Right hindlimb (tissue), 1 donor: ENCODE data around the gene CIITA.

Source experiments
- DNase-seq: peaks from one replicate; pipeline ENCODE4 v3.0.0-alpha.2; 2018

CIITA gene

DNA sequence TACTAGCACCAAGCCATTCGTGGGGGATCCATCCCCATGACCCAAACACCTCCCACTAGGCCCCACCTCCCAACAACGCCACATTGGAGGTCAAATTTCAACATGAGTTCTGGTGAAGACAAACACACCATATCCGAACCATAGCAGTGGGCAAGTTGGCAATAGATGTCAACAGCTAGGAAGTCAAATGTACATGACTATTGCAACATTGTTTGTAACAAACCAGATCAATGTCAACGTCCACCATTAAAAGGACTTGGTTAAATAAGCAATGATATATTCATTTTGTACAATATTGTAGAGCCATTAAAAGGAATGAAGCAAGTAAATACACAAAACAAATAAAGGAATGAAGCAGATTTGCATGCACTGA lies 26.5 kb upstream of the CIITA start:
- no peak for DNase-seq

DNA sequence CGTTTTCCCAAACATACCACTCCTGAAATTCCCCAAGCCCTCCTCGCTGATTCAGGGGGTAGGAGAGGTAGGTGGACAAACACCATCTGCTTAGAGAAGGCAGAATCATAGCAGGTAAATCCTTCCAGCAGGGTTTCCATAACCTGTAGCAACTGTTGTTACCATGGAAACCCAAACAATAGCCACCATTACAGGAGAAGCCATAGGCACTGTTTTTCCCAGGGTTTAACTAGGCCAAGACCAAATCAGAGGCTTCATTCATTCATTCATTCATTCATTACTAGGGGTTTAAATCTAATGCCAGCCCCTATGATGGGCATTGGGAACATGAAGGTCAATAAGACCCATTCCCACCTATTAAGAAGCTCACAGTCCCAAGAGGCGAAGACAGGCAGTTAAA lies 25.5 kb upstream of the CIITA start:
- DNase-seq: no peak

GRCh38 chr16:10852286-10852685 lies 24.7 kb upstream of the CIITA start:
- DNase-seq: no peak

GRCh38 chr16:10852948-10853347 lies 24.1 kb upstream of the CIITA start:
- no peak for DNase-seq

DNA sequence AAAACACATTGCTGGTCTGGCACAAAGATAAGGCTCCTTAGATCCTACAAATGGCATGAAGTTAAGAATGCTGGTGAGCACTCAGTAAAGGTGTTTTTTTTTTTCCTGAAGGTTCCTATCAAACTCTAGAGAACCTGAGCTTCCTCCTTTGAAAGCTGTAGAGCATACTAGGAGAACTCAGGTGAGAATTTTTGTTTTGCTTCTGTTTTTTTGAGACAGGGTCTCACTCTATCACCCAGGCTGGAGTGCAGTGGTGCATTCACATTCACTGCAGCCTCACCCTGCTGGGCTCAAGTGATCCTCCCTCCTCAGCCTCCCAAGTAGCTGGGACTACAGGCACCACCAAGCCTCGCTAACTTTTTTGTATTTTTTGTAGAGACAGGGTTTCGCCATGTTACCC lies 21.0 kb upstream of the CIITA start:
- DNase-seq: no peak

DNA sequence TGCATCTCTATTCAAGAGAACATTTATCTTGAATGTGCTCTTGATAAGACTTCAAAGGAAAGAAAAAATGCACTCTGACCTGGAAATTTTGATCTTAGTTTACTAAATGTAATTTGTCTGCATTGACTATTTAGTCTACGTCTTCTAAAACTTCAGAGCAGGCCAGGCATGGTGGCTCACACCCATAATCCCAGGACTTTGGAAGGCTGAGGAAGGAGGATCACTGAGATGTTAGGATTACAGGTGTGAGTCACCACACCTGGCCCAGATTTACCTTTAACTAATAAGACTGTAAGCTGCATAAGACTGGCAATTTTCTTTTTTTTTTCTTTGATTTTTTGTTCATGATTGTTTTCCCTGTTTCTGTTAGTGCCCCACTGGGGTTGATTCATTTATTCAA lies 18.8 kb upstream of the CIITA start:
- DNase-seq: no peak

DNA sequence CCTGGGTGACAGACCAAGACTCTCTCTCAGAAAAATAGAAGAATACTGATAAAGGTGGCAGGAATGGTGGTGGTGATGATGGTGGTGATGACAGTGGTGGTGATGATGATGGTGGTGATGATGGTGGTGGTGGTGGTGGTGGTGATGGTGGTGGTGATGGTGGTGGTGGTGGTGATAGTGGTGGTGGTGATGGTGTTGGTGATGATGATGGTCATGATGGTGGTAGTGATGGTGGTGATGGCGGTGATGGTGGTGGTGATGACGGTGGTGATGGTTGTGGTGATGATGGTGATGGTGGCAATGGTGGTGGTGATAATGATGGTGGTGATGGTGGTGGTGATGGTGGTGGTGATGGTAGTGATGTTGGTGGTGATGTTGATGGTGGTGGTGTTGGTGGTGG lies 18.0 kb upstream of the CIITA start:
- DNase-seq: no peak

- no peak for DNase-seq
Observed at GRCh38 chr16:10859658-10860057, 17.3 kb upstream of the CIITA start.

DNA sequence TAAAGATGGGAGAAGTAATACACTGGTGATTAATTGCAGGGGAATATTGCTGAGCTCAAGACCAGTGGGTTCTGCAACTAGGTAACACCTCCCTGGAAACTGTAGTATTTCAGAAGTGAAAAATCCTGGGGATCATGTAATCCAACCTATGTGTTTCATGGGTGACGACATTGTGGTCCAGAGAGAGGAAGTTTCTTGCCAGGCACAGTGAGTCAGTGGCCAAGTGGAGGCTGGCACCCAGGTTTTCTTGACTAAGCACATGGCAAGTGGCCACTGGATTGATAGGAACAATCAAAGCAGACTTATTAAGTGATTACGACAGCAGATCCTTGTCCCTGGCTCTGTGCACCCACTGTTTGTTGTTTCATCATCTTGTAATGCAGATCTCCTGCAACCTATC lies 14.6 kb upstream of the CIITA start:
- no peak for DNase-seq

DNA sequence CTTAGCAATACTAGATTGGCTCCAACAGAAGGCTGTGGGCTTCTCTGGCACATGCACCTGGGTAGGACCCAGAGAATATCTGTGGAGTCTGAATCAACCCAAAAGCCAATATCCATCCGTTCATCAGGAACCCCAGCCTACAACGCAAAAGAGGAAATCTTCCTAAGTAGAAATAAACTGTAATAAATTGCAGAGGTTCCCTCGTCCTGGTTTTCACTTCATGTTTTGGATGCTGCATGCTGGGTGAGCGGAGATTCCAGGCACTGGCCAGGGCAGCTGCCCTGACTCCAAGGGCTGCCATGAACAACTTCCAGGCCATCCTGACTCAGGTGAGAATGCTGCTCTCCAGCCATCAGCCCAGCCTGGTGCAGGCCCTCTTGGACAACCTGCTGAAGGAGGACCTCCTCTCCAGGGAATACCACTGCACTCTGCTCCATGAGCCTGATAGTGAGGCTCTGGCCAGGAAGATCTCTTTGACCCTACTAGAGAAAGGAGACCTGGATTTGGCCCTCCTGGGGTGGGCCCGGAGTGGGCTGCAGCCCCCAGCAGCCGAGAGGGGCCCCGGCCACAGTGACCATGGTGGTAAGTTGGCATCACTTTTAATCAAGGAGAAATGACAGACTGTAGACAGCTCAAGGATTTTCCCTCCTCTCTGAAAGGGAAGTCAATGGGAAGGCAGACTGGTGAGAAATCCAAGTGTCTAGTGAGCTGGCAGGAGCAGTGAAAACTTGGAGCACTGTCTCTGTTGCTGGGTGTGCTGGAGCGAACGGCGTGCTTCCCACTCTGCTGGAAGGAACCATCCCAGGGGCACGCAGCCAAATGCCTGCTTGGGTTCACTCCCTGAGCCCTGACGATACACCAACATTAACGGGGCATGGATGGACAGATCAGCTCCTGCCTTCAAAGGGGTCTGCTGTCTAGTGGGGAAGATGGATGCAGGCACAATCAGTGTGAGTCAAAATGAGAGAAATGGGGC lies 10.7 kb upstream of the CIITA start:
- DNase-seq: no peak

DNA sequence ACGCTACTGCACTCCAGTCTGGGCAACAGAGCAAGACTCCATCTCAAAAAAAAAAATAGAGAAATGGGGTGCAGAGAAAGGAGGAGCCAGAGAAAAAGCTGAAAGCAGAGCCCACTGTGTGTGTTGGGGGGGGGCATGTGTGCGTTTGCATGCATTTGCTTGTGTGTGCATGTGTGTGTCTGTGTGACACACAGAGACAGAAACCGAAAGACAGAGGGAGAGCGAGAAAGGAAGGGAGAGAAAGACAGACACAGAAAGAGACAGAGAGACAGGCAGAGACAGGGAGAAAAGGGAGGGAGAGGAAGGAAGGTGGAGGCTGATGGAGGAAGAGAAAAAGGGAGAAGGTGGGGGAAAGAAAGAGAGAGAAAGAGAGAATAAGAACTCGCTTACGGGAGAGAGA lies 9.8 kb upstream of the CIITA start:
- DNase-seq: no peak

- DNase-seq: no peak
Observed at GRCh38 chr16:10868104-10868595, 8.9 kb upstream of the CIITA start.

DNA sequence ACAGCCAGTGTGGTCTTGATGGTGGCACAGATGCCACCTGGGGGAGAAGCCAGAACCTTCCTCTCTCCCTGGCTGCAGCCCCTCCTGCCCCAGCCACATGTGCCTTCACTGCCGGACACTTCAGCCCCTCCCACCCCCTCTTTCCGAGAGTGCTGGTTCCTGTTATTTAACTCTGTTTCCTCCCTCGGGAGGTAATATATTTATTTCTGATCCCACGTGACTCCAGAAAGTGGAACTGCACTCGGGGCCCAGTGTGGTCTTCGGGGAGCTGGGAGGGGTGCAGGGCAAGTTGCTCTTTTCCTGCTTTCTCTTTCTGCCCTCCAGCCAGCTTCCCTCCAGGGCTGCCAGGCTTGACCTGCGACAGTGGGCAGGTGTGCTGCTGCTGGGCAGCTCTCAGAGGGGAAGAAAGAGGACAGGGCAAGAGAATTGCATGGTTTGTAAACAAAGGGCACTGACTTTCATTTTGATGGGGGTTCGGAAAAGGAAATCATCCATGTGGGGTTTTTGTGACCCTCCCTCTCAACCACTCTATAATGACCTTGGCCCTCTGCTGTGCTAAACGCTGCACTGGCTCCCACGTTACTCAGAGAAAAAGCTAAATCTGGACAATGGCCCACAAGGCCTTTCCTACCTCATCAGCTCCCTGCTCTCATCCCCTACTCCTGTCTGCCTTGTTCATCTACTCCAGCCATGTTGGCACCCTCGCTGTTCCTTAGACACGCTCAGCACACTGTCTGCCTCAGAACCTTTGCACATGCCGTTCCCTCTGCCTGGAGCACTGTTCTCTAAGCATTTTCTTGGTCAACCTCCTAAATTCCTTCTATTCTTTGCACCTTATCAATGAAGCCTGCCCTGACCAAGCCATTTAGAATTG lies 8.2 kb upstream of the CIITA start:
- peak; percentile 39 for DNase-seq

DNA sequence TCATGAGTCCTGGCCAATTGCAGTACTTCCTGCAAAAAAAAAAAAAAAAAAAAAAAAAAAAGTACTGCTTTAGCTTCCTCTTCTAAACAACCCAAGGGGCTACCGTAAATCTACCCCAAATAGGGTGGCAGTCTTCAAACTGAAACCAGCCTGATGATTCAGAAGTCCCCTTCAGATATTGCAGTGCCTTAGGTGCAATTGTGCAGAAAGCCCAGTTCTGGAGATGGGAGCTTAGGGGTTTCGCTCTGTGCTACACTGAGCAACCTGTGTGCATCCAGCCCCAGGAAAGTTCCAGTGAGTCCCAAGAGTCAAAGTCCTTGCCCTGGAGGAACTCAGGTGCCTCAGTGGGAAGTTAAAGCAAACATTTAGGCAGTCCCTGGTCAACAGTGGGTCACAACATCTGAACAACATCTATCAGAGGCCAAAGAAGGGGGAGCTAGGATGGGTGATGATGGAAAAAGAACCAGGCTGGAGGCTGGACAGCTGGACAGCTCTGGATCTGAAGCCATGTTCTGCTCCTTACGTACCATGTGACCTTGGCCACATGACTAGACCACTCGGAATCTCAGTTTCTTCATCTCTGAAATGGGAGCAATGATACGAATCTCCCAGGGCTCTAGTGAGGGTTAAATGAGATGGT lies 6.7 kb upstream of the CIITA start:
- no peak for DNase-seq

DNA sequence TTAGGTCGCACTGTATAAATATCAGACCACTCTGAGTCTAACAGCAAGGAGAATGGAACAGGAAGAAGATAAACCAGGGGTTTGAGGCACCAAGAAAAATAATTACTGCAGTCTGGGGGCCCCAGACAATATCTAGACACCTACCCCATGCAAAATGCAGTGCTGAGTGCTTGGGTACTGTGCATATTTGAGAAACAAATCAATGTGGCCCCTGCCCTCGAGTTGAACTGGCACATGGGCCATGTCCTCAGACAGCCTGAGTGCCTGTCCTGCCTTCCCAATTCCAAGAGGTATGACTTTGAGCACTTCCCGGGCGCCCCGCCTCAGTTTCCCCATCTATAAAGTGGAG lies 6.2 kb upstream of the CIITA start:
- DNase-seq: no peak

- DNase-seq: no peak
Observed at GRCh38 chr16:10871157-10871991, 5.6 kb upstream of the CIITA start.

GRCh38 chr16:10876315-10876714 lies 687 bp upstream of the CIITA start:
- DNase-seq: no peak

DNA sequence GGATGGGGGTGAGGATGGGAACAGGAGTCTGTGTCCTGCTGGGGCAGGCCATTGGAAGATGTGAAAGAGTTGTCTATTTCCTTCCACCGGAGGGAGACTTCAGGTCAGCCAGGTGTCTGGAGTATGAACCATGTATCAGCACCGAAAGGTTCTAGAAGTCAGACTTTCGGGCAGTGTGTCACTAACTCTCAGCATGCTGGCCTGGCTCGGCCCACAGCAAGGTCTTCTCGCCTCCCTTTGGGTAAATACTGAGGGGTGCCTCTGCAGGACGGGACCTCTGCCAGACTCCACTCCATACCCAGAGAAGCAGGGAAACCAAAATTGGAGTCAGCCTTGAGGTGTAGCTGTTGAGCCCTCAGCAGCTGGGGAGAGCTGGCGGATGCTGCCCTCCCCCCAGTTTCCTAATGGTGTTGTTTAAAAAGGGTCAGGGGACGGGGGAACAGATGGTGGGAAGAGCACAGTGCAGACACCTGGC lies 507 bp downstream of the CIITA start:
- DNase-seq: no peak

GRCh38 chr16:10878328-10878643 lies 1.3 kb downstream of the CIITA start:
- no peak for DNase-seq

GRCh38 chr16:10878644-10879501 lies 1.9 kb downstream of the CIITA start:
- no peak for DNase-seq
